MM.1S (cell line): ENCODE results near the gene ZNF862.

Source experiments
- DNase-seq: peaks from one replicate; pipeline ENCODE4 v3.0.0-alpha.2; 2015
- H2AFZ ChIP-seq: fragments of 300-600 bp; sonication (generic); 2 replicates; pipeline ENCODE4 v1.6.0; 2016; ENCODE audit warnings: antibody characterized with exemption, low read length
- H3F3A ChIP-seq: fragments of 300-600 bp; sonication (generic); 2 replicates; pipeline ENCODE4 v1.6.1; 2016; ENCODE audit warnings: mild to moderate bottlenecking, antibody characterized with exemption, low read length, moderate library complexity, mixed read lengths; ENCODE audit not compliant: insufficient read depth
- H3K27ac ChIP-seq: fragments of 300-600 bp; sonication (generic); 2 replicates; pipeline ENCODE4 v1.5.1; 2016; ENCODE audit warnings: mild to moderate bottlenecking, low read length
- H3K27me3 ChIP-seq: fragments of 300-600 bp; sonication (generic); replicated peaks from 2 replicates; pipeline ENCODE4 v1.6.0; 2016; ENCODE audit warnings: low read length; ENCODE audit not compliant: insufficient read depth
- H3K36me3 ChIP-seq: fragments of 300-600 bp; sonication (generic); replicated peaks from 2 replicates; pipeline ENCODE4 v1.6.1; 2016; ENCODE audit warnings: mild to moderate bottlenecking, low read length, mixed read lengths; ENCODE audit not compliant: insufficient read depth
- H3K4me1 ChIP-seq: fragments of 300-600 bp; sonication (generic); 2 replicates; pipeline ENCODE4 v1.6.1; 2016; ENCODE audit warnings: low read length, mixed read lengths
- H3K4me2 ChIP-seq: fragments of 300-600 bp; sonication (generic); 2 replicates; pipeline ENCODE4 v1.6.0; 2016; ENCODE audit warnings: low read depth, low read length
- H3K4me3 ChIP-seq: fragments of 300-600 bp; sonication (generic); 2 replicates; pipeline ENCODE4 v1.5.1; 2016; ENCODE audit warnings: low read length, mixed read lengths
- H3K79me2 ChIP-seq: fragments of 300-600 bp; sonication (generic); 2 replicates; pipeline ENCODE4 v1.6.1; 2016; ENCODE audit warnings: mixed run types, low read length, mixed read lengths
- H3K9ac ChIP-seq: fragments of 300-600 bp; sonication (generic); 2 replicates; pipeline ENCODE4 v1.6.1; 2016; ENCODE audit warnings: low read length, mixed read lengths
- H3K9me2 ChIP-seq: fragments of 300-600 bp; sonication (generic); replicated peaks from 2 replicates; pipeline ENCODE4 v1.6.1; 2016; ENCODE audit warnings: mild to moderate bottlenecking, low read length, mixed read lengths; ENCODE audit not compliant: insufficient read depth
- H3K9me3 ChIP-seq: fragments of 300-600 bp; sonication (generic); replicated peaks from 2 replicates; pipeline ENCODE4 v1.6.1; 2016; ENCODE audit warnings: mild to moderate bottlenecking, low read length, mixed read lengths; ENCODE audit not compliant: insufficient read depth
- H4K20me1 ChIP-seq: fragments of 300-600 bp; sonication (generic); 2 replicates; pipeline ENCODE4 v1.6.1; 2016; ENCODE audit warnings: mild to moderate bottlenecking, low read length, moderate library complexity, mixed read lengths; ENCODE audit not compliant: insufficient read depth
- EZH2 ChIP-seq: fragments of 300-600 bp; sonication (generic); optimal IDR thresholded peaks from 2 replicates; pipeline ENCODE3; 2017; ENCODE audit warnings: low read depth, mild to moderate bottlenecking, antibody characterized with exemption, low read length, mixed read lengths
- EZH2phosphoT487 ChIP-seq: fragments of 300-600 bp; sonication (generic); IDR thresholded peaks from 2 replicates; pipeline ENCODE4 v1.6.1; 2018; ENCODE audit warnings: antibody characterized with exemption, low read length
- TF ChIP-seq, protein P1 (sequence below): fragments of 300-600 bp; sonication (generic); IDR thresholded peaks from 2 replicates; pipeline ENCODE4 v1.5.1; 2016; ENCODE audit warnings: antibody characterized with exemption, low read length, mixed read lengths

ZNF862 gene

DNA sequence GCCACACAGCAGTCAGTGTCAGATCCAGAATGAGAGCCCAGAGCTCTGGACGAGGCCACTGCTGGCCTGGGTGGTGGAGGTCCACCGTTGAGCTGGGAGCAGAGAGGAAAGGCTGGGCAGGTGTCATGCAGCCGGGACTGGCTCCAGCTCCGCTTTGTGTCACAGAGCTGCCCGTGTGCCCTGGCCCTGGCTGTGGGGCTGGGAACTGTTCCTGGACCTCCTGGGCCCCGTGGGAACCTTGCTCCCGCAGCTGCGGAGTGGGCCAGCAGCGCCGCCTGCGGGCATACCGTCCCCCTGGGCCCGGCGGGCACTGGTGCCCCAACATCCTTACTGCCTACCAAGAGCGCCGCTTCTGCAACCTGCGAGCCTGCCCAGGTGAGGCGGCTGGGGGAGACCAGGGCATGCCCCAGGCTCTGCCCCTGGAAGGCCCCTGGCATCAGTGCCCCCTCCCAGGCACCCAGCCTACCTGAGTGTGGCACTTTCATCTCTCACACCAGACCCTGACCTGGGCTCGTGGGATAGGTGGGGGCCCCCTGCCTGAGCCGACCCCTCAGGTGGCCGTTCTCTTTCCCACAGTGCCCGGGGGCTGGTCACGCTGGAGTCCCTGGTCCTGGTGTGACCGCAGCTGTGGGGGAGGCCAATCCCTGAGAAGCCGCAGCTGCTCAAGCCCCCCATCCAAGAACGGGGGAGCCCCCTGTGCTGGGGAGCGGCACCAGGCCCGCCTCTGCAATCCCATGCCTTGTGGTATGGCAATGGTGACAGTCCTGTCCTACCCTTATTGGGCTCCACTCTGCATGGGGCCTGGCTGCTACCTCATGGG is 18.8 kb upstream of the ZNF862 start:
- no peaks in the 10 kb centered on the region for H3K4me1 ChIP-seq
- TF ChIP-seq EZH2phosphoT487 = no peak
- TF ChIP-seq, protein P1, sequence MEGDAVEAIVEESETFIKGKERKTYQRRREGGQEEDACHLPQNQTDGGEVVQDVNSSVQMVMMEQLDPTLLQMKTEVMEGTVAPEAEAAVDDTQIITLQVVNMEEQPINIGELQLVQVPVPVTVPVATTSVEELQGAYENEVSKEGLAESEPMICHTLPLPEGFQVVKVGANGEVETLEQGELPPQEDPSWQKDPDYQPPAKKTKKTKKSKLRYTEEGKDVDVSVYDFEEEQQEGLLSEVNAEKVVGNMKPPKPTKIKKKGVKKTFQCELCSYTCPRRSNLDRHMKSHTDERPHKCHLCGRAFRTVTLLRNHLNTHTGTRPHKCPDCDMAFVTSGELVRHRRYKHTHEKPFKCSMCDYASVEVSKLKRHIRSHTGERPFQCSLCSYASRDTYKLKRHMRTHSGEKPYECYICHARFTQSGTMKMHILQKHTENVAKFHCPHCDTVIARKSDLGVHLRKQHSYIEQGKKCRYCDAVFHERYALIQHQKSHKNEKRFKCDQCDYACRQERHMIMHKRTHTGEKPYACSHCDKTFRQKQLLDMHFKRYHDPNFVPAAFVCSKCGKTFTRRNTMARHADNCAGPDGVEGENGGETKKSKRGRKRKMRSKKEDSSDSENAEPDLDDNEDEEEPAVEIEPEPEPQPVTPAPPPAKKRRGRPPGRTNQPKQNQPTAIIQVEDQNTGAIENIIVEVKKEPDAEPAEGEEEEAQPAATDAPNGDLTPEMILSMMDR = 0 out of 2 replicates have a peak, but pooled peaks have one; percentile 4
- H3K4me3 ChIP-seq = no peak overlapping the region

DNA sequence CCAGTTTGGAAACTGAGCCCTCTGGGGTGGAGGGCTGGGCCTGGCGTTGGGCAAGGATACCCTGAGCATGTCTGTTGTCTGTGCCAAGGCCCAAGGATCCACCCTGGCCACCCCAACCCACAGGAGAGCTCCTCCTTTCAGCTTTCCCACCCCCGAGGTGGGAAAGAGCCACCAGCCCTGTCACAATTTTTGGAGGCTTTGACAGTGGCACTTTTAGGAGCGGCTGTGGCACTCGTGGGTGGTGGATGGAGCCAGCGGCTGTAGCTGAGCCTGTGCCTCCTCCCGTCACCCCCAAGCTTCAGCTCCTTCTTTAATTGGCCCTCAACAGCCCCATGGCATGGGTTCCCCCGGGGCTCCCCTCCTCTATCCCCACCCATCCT is 18.2 kb upstream of the ZNF862 start:
- Histone ChIP-seq H3K4me2 (no peak overlapping the region), H3K9me3 (no peaks in the 10 kb centered on the region), H3K9ac (no peak overlapping the region), H3K9me2 (no peaks in the 10 kb centered on the region), H3K79me2 (no peaks in the 10 kb centered on the region), H3K4me1 (no peaks in the 10 kb centered on the region), H4K20me1 (no peaks in the 10 kb centered on the region), H3K27me3 (peaks cover 100% of the 10 kb centered on the region), H3F3A (no peaks in the 10 kb centered on the region), H2AFZ (no peak overlapping the region), H3K27ac (no peak overlapping the region), H3K4me3 (no peak overlapping the region), H3K36me3 (no peaks in the 10 kb centered on the region)
- TF ChIP-seq, protein P1 = no peak
- TF ChIP-seq EZH2 = no peak
- no peak for TF ChIP-seq EZH2phosphoT487
- DNase-seq = no peak

More for the DNA sequence above, 18.8 kb upstream of the ZNF862 start:
- no peaks in the 10 kb centered on the region for H3K9me2 ChIP-seq
- H3K9ac ChIP-seq = no peak overlapping the region
- no peak overlapping the region for H2AFZ ChIP-seq
- no peak for DNase-seq
- H3K79me2 ChIP-seq = no peaks in the 10 kb centered on the region
- no peak overlapping the region for H3K4me2 ChIP-seq
- no peaks in the 10 kb centered on the region for H3K36me3 ChIP-seq
- H3K27ac ChIP-seq = no peak overlapping the region
- no peaks in the 10 kb centered on the region for H3F3A ChIP-seq
- H3K9me3 ChIP-seq = no peaks in the 10 kb centered on the region
- peaks cover 100% of the 10 kb centered on the region for H3K27me3 ChIP-seq
- H4K20me1 ChIP-seq = no peaks in the 10 kb centered on the region

DNA sequence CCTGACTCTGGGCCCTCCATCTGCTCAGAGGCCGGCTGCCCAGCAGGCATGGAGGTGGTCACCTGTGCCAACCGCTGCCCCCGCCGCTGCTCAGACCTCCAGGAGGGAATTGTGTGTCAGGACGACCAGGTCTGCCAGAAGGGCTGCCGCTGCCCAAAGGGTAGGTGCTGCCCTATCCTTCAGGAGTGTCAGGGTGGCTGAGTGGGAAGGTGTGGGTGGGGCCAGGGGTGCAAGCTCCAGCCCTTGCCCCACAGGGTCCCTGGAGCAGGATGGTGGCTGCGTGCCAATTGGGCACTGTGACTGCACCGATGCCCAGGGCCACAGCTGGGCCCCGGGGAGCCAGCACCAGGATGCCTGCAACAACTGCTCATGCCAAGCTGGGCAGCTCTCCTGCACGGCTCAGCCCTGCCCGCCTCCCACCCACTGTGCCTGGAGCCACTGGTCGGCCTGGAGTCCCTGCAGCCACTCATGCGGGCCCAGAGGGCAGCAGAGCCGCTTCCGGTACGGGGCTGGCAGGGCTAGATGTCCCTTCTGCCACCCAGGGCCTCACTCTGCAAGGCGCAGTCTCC is 17.5 kb upstream of the ZNF862 start:
- Histone ChIP-seq H3K36me3 (no peaks in the 10 kb centered on the region), H3K27me3 (peaks cover 100% of the 10 kb centered on the region)

More for the DNA sequence above, 17.5 kb upstream of the ZNF862 start:
- H3K4me1 ChIP-seq = no peaks in the 10 kb centered on the region
- H3K4me3 ChIP-seq = no peak overlapping the region
- DNase-seq = no peak
- no peaks in the 10 kb centered on the region for H4K20me1 ChIP-seq
- H3K4me2 ChIP-seq = no peak overlapping the region
- H3F3A ChIP-seq = no peaks in the 10 kb centered on the region
- H3K9me3 ChIP-seq = no peaks in the 10 kb centered on the region
- H2AFZ ChIP-seq = no peak overlapping the region
- no peak overlapping the region for H3K27ac ChIP-seq
- H3K79me2 ChIP-seq = no peaks in the 10 kb centered on the region
- no peak overlapping the region for H3K9ac ChIP-seq
- TF ChIP-seq EZH2 = no peak
- TF ChIP-seq, protein P1 = no peak
- no peak; the same call in 1 of the 2 replicates for TF ChIP-seq EZH2phosphoT487
- no peaks in the 10 kb centered on the region for H3K9me2 ChIP-seq
